ENCODE data around the gene ATXN7L3. TPM values are rescaled to one million over a fixed set of nuclear protein-coding genes. Genes with fewer than 3 reads are reported as not detected.

The ATXN7L3 gene
- total and polyA plus RNA-seq, 10 of the 15 experiments (the other 5 are each of a cell fraction or from before 2014, with no cell fraction given) = 0.71 to 78.7 (median 32.7) TPM

GRCh38 chr17:44209786-44210341 is 10.2 kb upstream of the ATXN7L3 start:
- intact Hi-C loops (cut with micrococcal nuclease; ENCODE audit: unreplicated experiment) = loop anchor here (1.0 to 10.0 kb wide), 2 partner anchors 121 to 295 kb away; partner anchors contain the start of gene GPATCH8
- Histone ChIP-seq H2AFZ (ENCODE audit: control insufficient read depth, low read depth, low read length) (peak overlapping the region; percentile 33; the same call in 1 of the 2 replicates), H3K9ac (ENCODE audit: control insufficient read depth, insufficient read depth, low read length) (peak overlapping the region; percentile 73), H3K9me3 (replicated peaks; ENCODE audit: control insufficient read depth, insufficient read depth, low read length) (no peaks in the 10 kb centered on the region), H3K4me2 (ENCODE audit: control insufficient read depth, insufficient read depth) (peak overlapping the region; percentile 83), H4K20me1 (ENCODE audit: control insufficient read depth, insufficient read depth) (peaks cover 2% of the 10 kb centered on the region; the same call in 1 of the 2 replicates), H3K4me1 (ENCODE audit: control insufficient read depth, insufficient read depth, low read length) (peaks cover 19% of the 10 kb centered on the region), H3K36me3 (ENCODE audit: control insufficient read depth in 2 of 2, insufficient read depth in 2 of 2, low read length in 1 of 2) (peaks cover 36 to 47% of the 10 kb centered on the region in 2 experiments; a peak in 3 of 4 replicates), H3K4me3 (peak overlapping the region; percentile 54; the same call in 1 of the 2 replicates), H3K27ac (ENCODE audit: control insufficient read depth, insufficient read depth) (peak overlapping the region; percentile 82), H3K79me2 (ENCODE audit: control insufficient read depth, insufficient read depth, low read length) (peaks cover 6% of the 10 kb centered on the region), H3K27me3 (replicated peaks in 1 of 2; ENCODE audit: control insufficient read depth in 2 of 2, insufficient read depth in 2 of 2, low read length in 1 of 2) (no peaks in the 10 kb centered on the region)
- DNase-seq (ENCODE audit: low read depth, low spot score) (no peak), FAIRE-seq (peak; percentile 56), ATAC-seq (peak; percentile 66)
- in situ Hi-C loops (cut with MboI) = loop anchor here (25.0 kb wide), 1 partner anchor 302 kb away; the partner anchor contains the start of gene GPATCH8
- ChIA-PET SMC1A (ENCODE audit: uncharacterized antibody, unreplicated experiment) (interaction anchor here (0.6 to 3.1 kb wide), 27 partner anchors 8 to 156 kb away, joined by 3 to 38 read pairs (median 5); partner anchors contain the start of genes GRN and TMUB2), CTCF (interaction anchor here (0.5 to 7.0 kb wide), 49 partner anchors 8 to 972 kb away, joined by 3 to 135 read pairs (median 4); partner anchors contain the start of genes ASB16, ATXN7L3, FAM171A2 and GRN), RAD21 (ENCODE audit: unreplicated experiment) (interaction anchor here (0.6 to 3.7 kb wide), 27 partner anchors 9 to 996 kb away, joined by 3 to 46 read pairs (median 4); partner anchors contain the start of genes ATXN7L3, GRN, HROB and SLC25A39), POLR2A (interaction anchor here (0.7 to 2.6 kb wide), 14 partner anchors 8 to 137 kb away, joined by 3 to 16 read pairs (median 7); partner anchors contain the start of genes ATXN7L3, GRN, SLC25A39 and TMUB2)
- 7% methylated on average over 11 of the region's 11 CpGs for WGBS (ENCODE audit: insufficient coverage, insufficient replicate concordance, low lambda C conversion rate, missing lambda C conversion rate)
- TSS peak; percentile 14 for BruUV-seq (replicated peaks)
- TF ChIP-seq SREBF2 (IDR thresholded peaks at IDR 0.05; ENCODE audit: low read length) = no peak
- no peak for TF ChIP-seq EP300 (IDR thresholded peaks at IDR 0.05; ENCODE audit: borderline replicate concordance in 1 of 2, control insufficient read depth in 1 of 2, low read depth in 2 of 2, low read length in 2 of 2)
- TF ChIP-seq PBX3 (IDR thresholded peaks at IDR 0.05; ENCODE audit: insufficient replicate concordance, low read depth, low read length) = no peak
- no peak for TF ChIP-seq KAT2A (conservative IDR thresholded peaks at IDR 0.05; ENCODE audit: control insufficient read depth, low read depth, low read length)
- TF ChIP-seq SMARCA5 (IDR thresholded peaks at IDR 0.05) = no peak
- no peak for TF ChIP-seq PKNOX1 (IDR thresholded peaks at IDR 0.05)
- TF ChIP-seq TCF3 (IDR thresholded peaks at IDR 0.05; ENCODE audit: borderline replicate concordance, insufficient read depth, low read depth, low read length) = no peak
- TF ChIP-seq ASH2L (IDR thresholded peaks at IDR 0.05; ENCODE audit: borderline replicate concordance, low read depth) = no peak
- no peak for TF ChIP-seq TARDBP (IDR thresholded peaks at IDR 0.05; ENCODE audit: borderline replicate concordance)
- no peak for TF ChIP-seq POLR2AphosphoS2 (IDR thresholded peaks at IDR 0.05; ENCODE audit: low read depth, low read length)
- TF ChIP-seq ETV6 (conservative IDR thresholded peaks at IDR 0.05 in 1 of 2, IDR thresholded peaks at IDR 0.05 in 1 of 2; ENCODE audit: borderline replicate concordance in 1 of 2, low read depth in 1 of 2) = no peak
- no peak for TF ChIP-seq DPF2 (IDR thresholded peaks at IDR 0.05)
- peak; percentile 33; the same call in 1 of the 2 replicates for TF ChIP-seq MLLT1 (IDR thresholded peaks at IDR 0.05)
- TF ChIP-seq SKIL (IDR thresholded peaks at IDR 0.05; ENCODE audit: low read depth, poor library complexity, severe bottlenecking) = no peak
- no peak for TF ChIP-seq HDAC2 (IDR thresholded peaks at IDR 0.05)
